T47D (cell line): ENCODE data around the gene FGD6.

ENCODE experiments used
- DNase-seq, 2 experiments: peaks; one replicate each; pipeline versions ENCODE4 v3.0.0 to v3.0.0-alpha.2; 2011 to 2012; ENCODE audit warnings: low read depth in 1 of 2, low spot score in 1 of 2
- JUND ChIP-seq: IDR thresholded peaks from 2 replicates; pipeline ENCODE4 v1.6.1; 2012; ENCODE audit warnings: low read depth
- in situ Hi-C: cut with HindIII; loops from 2 replicates; pipeline ENCODE4 v1.10.0; 2016; ENCODE audit warnings: low sequenced_read_pairs, low pct_unique_long_range_greater_than_20kb

FGD6 gene

DNA sequence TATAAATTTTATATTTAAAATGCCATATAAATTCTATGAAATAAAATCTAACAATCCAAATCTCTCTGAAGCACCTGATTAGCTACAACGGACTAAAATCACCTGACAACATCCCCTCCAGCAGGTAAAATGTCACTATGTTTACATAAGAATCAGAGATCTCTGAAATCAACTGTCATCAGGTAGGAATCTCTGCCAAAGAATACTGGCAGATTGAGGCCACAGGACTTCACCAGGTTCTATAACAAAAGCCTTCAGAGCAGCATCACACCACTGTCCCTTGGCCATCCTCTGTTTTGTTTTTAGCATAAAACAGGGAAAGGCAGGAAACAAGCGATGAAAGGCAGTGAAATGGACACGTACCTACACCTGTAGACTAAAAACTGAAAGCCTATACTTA lies 22.1 kb downstream of the FGD6 start:
- no peak for DNase-seq
- no peak for TF ChIP-seq JUND
- in situ Hi-C loops = no loop called here

DNA sequence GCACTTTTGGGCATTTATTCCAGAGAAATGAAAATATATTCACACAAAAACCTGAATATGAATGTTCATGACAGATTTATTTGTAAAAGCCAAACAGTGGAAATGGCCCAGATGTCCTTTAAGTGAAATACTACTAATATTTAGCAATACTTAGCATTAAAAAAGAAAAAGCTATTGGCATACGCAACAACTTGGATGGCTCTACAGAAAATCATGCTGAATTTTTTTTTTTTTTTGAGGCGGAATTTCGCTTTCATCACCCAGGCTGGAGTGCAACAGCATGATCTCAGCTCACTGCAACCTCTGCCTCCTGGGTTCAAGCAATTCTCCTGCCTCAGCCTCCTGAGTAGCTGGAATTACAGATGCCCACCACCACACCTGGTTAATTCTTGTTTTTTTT lies 24.1 kb downstream of the FGD6 start:
- no peak for TF ChIP-seq JUND
- DNase-seq = no peak
- in situ Hi-C loops = no loop called here

GRCh38 chr12:95192271-95192670 lies 25.0 kb downstream of the FGD6 start:
- peak in 1 of 2 experiments; percentile 16 for DNase-seq
- TF ChIP-seq JUND = no peak
- in situ Hi-C loops = no loop called here

DNA sequence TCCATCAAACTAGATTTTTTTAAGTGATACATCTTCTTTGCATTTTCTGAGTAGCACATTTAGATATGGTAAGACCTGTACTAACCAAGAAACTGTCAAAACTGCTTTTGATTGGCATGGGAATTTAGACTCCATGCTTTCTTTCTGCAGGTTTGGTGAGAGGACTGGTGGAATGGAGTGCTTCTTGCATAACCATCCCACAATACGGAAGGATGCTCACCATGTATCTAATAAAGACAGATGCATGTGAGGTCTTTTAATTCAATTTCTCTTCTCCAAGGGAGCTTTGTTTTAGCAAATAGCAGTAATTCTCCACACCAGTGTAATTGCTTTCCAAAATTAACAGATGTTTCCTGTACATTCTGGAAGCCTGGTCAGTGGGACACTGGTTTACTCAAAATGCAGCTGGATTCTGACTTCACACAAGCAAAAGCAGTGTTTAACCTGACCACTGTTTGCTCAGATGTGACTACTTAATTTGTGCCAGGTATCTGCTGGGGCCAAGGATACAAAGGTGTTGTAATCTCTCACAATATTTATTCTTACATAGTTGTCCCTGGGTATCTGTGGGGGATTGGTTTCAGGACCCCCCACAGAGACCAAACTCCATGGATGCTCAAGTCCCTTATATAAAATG lies 26.1 kb downstream of the FGD6 start:
- TF ChIP-seq JUND = no peak
- in situ Hi-C loops = no loop called here
- DNase-seq = no peak

- DNase-seq = no peak
- TF ChIP-seq JUND = no peak
- in situ Hi-C loops = no loop called here
These were observed 29.3 kb downstream of the FGD6 start for GRCh38 chr12:95187865-95188415.

- no peak for TF ChIP-seq JUND
- no peak for DNase-seq
- in situ Hi-C loops = no loop called here
These were observed 31.4 kb downstream of the FGD6 start for GRCh38 chr12:95185854-95186253.

- in situ Hi-C loops = no loop called here
- no peak for DNase-seq
- TF ChIP-seq JUND = no peak
These were observed 32.2 kb downstream of the FGD6 start for GRCh38 chr12:95185072-95185471.

GRCh38 chr12:95184121-95184520 lies 33.1 kb downstream of the FGD6 start:
- TF ChIP-seq JUND = no peak
- no peak for DNase-seq
- in situ Hi-C loops = no loop called here

DNA sequence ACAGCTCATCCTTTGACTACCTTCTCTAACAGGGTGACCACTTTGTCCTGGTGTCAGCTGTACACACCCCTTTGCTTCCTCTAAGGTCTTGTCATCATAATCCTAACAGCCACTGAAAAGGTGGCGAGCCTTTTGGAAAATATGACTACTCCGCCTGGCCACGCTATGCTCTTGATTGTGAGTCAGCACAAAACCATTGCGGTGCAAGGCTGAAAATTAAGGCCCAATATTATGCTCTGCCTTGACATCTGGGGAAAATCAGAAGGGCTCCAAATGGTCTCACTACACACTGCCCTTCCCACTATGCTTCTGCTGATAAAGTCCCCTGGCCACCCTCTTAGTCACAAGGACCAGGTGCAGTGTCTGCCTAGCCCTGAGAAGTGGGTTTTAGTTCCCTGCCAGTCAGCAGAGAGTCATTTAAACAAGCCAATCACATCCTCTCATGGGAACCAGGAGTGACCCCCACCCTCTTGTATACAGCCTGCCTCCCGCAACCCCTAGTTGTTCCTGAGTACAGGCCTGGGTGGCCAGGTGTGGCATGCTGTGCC lies 34.3 kb downstream of the FGD6 start:
- TF ChIP-seq JUND = no peak
- no peak for DNase-seq
- in situ Hi-C loops = no loop called here

GRCh38 chr12:95181103-95181502 lies 36.2 kb downstream of the FGD6 start:
- DNase-seq = no peak
- in situ Hi-C loops = no loop called here
- TF ChIP-seq JUND = no peak

GRCh38 chr12:95179011-95179410 lies 38.3 kb downstream of the FGD6 start:
- no peak for TF ChIP-seq JUND
- DNase-seq = no peak
- in situ Hi-C loops = no loop called here

- TF ChIP-seq JUND = no peak
- peak; percentile 33 to 89 for DNase-seq
- in situ Hi-C loops = no loop called here
These were observed 39.1 kb downstream of the FGD6 start for GRCh38 chr12:95178136-95178535.

GRCh38 chr12:95177201-95177768 lies 40.0 kb downstream of the FGD6 start:
- in situ Hi-C loops = no loop called here
- no peak for TF ChIP-seq JUND
- no peak for DNase-seq
